KOPT-K1 (cell line): ENCODE measurements around the gene EEF1AKMT3.

Experiments used
- H3K27ac ChIP-seq: fragments of 200-600 bp; sonication (generic); 2 replicates; pipeline ENCODE4 v1.5.1; 2016; ENCODE audit warnings: antibody characterized with exemption, mild to moderate bottlenecking, low read depth, low read length; ENCODE audit not compliant: poor library complexity, severe bottlenecking
- H3K36me3 ChIP-seq: fragments of 200-600 bp; sonication (generic); 2 replicates; pipeline ENCODE4 v1.5.1; 2017; ENCODE audit warnings: antibody characterized with exemption, mild to moderate bottlenecking, low read length, moderate library complexity; ENCODE audit not compliant: insufficient read depth
- H3K9me3 ChIP-seq: fragments of 200-600 bp; sonication (generic); 2 replicates; pipeline ENCODE4 v1.5.1; 2017; ENCODE audit warnings: antibody characterized with exemption, low read length, mild to moderate bottlenecking; ENCODE audit not compliant: insufficient read depth, poor library complexity, severe bottlenecking

Gene EEF1AKMT3

DNA sequence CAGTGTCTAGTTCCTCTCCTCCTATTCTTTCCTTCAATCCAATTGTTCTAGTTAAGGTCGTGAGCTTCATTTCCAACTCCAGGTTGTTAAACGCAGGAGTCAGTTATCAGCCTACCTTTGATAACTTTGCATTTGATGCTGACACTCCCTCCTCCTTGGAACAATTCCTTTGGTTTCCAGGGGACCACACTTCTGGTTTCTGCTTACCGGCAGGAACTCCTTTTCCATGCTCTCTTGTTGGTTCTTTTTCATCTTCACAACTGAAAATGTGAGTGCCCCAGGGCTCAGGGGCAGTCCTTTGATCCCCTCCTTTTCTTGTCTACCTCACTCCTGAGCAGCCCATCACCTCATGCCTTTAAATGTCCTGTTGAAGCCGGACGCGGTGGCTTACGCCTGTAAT lies 5.0 kb downstream of the EEF1AKMT3 start:
- Histone ChIP-seq H3K36me3 (no peaks in the 10 kb centered on the region), H3K9me3 (no peaks in the 10 kb centered on the region), H3K27ac (no peak overlapping the region)

DNA sequence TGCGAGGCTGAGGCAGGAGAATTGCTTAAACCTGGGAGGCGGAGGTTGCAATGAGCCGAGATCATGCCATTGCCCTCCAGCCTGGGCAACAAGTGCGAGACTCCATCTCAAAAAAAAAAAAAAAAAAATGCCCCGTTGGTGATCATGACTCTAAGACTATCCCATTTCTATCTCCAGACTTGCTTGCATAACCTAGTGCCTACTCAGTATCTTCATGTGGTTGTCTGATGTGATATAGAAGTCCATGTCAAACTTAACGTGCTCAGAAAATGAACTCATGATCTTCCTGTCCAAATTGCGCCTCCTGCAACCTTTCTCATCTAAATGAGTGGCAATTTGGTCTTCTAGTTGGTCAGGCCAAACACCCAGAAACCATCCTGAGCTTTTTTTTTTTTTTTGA lies 5.5 kb downstream of the EEF1AKMT3 start:
- no peaks in the 10 kb centered on the region for H3K36me3 ChIP-seq
- no peaks in the 10 kb centered on the region for H3K9me3 ChIP-seq
- H3K27ac ChIP-seq, result no peak overlapping the region

DNA sequence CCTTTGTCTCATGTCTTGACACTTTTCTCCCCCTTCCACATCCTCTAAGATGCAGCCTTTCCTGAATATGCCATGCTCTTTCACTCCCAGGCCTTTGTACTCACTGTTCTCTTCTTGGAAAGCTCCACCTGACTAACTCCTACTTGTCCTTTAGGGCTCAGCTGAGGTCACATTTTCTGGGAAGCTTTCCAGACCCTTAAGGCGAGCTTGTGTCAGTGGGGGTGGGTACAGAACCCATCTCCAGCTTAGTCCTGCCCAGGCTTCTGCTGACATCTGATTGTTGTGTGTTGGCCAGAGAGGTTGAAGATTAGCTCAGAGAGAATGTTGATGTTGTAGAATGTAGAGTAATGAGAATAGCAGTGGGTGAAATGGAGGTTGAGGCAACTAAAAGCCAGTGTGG lies 7.3 kb downstream of the EEF1AKMT3 start:
- no peak overlapping the region for H3K27ac ChIP-seq
- peaks cover 9% of the 10 kb centered on the region for H3K36me3 ChIP-seq

DNA sequence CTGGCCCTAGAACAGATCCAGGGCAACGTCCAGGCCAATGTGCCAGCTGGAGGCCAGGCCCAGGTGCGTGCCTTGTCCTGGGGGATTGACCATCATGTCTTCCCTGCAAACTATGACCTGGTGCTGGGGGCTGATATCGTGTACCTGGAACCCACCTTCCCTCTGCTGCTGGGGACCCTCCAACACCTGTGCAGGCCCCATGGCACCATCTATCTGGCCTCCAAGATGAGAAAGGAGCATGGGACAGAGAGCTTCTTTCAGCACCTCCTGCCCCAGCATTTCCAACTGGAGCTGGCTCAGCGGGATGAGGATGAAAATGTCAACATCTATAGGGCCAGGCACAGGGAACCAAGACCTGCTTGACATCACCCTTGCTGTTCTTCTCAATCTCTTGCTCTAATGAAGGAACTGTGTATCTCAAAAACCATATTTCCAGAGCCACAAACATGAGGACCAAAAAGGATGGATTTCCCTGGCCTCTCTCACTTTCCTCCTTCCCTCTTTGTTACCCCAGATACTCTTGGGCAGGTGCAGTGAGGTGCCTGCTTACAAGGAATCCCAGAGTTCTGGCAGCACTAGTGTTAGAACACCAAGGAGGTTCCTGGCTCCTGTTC lies 8.0 kb downstream of the EEF1AKMT3 start:
- peak overlapping the region; percentile 72 for H3K27ac ChIP-seq
- no peaks in the 10 kb centered on the region for H3K9me3 ChIP-seq
- peaks cover 15% of the 10 kb centered on the region for H3K36me3 ChIP-seq

More for the DNA sequence above, 7.3 kb downstream of the EEF1AKMT3 start:
- no peaks in the 10 kb centered on the region for H3K9me3 ChIP-seq

DNA sequence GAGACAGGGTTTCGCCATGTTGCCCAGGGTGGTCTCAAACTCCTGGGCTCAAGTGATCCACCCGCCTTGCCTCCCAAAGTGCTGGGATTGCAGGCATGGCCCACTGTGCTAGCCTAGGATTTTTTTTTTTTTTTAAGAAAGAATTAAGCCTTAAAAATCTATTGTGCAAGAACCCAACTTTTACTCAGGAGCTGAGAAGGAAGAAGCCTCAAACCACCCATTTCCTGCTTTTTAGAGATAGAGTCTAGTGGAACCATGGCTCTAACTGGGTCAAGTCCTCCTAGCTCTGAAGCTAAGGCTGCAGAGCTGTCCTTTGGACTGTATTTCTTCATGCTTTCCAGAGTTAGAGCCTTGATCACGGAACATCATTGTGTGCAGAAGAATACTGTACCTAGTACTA lies 8.8 kb downstream of the EEF1AKMT3 start:
- peaks cover 23% of the 10 kb centered on the region for H3K36me3 ChIP-seq
- no peaks in the 10 kb centered on the region for H3K9me3 ChIP-seq
- H3K27ac ChIP-seq, result peak overlapping the region; percentile 72

DNA sequence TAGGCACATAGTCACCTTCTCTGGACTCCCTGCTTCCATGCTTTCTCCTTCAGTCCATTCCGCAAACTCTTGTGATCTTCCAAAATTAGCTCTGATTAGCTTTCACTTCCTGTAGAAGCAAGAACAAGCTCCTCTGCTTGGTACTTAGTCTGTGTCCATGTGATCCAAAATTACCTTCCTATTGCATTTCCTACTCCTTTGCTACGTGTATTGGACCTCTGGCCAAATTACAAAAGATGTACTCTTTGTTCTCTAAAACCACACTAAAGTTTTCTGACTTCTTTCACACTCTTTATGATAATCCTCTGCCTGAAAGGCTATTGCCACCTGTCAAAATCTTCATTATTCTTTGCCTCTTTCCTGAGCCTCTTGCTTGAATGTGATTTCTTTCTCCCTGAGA lies 9.4 kb downstream of the EEF1AKMT3 start:
- H3K9me3 ChIP-seq, result no peaks in the 10 kb centered on the region

DNA sequence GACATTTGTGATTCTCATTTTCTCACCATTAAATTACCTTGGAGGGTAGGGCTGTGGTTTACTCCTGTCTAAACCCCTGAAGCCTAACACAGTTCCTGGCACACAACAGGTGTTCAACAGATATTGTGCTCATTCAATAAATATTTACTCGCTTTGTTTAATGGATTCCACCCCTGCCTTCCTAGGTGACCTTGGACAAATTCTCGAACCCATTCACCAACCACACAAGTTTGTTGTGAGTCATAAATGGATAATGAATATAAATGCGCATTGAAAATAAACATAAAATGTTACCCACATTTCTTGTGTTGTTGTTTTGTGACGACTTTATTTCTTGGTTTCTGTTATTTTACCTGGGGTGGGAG lies 9.8 kb downstream of the EEF1AKMT3 start:
- Histone ChIP-seq H3K9me3 (no peaks in the 10 kb centered on the region), H3K36me3 (peaks cover 33% of the 10 kb centered on the region), H3K27ac (peak overlapping the region; percentile 72)

More for the DNA sequence above, 9.4 kb downstream of the EEF1AKMT3 start:
- H3K27ac ChIP-seq, result peak overlapping the region; percentile 72
- peaks cover 29% of the 10 kb centered on the region for H3K36me3 ChIP-seq

DNA sequence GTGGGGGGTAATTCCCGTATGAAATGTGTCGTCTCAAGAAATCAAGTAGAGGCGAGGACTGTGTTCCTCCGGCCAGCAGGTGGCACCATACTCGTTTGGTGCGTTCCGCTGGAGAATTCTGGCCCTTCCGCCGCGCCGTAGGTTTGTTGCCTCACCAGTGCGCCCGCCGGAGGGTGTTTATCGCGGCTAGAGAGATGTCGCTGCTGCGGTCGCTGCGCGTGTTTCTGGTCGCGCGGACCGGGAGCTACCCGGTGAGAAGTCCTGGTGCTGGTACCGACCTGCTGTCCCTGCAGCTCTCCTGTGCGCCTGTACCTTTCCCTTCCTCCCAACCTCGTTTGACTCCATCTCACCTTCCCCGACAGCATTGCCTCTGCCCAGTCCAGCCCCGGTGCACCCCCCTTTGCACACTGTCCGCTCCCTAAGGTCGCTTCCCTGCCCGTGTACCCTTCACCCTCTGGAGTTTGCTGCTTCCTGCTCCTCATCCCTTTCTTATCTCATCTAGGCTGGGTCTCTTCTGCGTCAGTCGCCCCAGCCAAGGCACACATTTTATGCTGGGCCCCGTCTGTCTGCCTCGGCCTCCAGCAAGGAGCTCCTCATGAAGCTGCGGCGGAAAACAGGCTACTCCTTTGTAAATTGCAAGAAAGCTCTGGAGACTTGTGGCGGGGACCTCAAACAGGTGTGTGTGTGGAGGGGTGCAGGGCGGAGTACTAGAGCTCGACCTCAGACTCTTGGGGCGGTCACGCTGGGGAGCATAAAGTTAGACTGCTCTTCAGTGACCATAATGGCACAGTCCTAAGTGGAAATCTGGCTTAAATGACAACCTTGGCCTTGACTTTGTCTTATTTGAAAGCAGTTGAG lies 10.4 kb downstream of the EEF1AKMT3 start, which contains the start of gene TSFM:
Gene TSFM (plus strand): TSS at position 180 of the 858 bp plus-strand sequence. CDS start 15 bp downstream, at position 195.
- H3K27ac ChIP-seq, result peak within 1 kb of the TSS; percentile 72
- peaks cover 39% of the 10 kb centered on the region for H3K36me3 ChIP-seq
- no peaks in the 10 kb centered on the region for H3K9me3 ChIP-seq

DNA sequence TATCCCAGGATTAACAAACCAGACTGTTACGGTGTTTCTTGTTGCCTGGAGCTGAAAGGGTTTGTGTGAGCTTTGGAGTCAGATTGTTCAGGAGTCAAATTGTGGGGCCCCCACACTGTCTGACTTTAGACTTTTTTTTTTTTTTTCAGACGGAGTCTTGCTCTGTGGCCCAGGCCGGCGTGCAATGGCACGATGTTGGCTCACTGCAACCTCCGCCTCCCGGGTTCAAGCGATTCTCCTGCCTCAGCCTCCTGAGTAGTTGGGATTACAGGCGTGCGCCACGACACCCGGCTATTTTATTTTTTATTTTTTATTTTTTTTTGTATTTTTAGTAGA lies 11.0 kb downstream of the EEF1AKMT3 start:
- no peaks in the 10 kb centered on the region for H3K9me3 ChIP-seq
- peaks cover 45% of the 10 kb centered on the region for H3K36me3 ChIP-seq
- H3K27ac ChIP-seq, result peak overlapping the region; percentile 72

DNA sequence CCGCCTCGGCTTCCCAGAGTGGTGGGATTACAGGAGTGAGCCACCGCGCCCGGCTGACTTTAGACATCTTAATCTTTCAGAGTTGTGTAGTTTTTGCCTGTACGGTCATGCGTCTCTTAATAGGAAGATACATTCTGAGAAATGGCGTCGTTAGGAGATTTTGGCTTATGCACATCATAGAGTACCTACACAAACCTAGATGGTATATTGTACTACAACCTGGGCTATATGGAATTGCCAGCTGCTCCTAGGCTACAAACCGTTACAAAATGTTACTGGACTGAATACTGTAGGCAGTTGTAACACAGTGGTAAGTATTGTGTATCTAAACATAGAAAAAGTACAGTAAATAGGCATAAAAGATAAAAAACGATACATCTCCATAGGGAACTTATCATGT lies 11.4 kb downstream of the EEF1AKMT3 start:
- Histone ChIP-seq H3K27ac (no peak overlapping the region), H3K9me3 (no peaks in the 10 kb centered on the region), H3K36me3 (peaks cover 49% of the 10 kb centered on the region)

DNA sequence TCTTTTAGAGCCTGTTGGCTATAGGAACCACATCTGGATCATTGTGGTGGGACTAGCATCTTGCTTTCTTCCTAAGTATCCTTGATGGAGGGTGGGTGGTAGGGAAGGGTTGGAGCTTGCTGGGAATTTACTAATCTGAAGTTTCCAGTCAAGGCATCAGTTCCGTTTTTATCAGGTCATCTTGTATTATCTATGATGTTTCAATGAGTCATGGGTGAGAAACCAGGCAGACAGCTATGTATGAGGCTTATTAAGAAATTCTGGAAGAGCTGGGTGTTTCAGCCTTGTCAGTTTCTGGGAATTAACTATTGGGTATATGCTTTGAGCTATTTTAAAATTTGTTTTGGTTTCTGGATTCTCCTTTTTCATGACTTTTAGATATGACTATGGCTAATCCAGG lies 21.5 kb downstream of the EEF1AKMT3 start:
- Histone ChIP-seq H3K9me3 (no peaks in the 10 kb centered on the region), H3K36me3 (peaks cover 95% of the 10 kb centered on the region), H3K27ac (no peak overlapping the region)

DNA sequence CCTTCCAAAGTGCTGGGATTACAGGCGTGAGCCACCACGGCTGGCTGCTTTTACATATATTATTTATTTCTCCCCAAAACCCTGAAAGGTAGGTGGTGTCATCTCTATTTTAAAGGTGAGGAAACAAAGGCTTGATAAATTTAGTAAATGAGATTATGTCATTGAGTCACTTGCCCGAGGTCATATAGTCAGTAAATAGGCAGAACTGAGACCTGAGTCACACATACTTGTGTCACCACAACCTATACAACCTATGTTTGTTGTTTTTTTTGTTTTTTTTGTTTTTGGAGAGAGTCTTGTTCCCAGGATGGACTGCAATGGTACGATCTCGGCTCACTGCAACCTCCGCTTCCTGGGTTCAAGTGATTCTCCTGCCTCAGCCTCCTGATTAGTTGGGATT lies 22.9 kb downstream of the EEF1AKMT3 start:
- no peak overlapping the region for H3K27ac ChIP-seq
- no peaks in the 10 kb centered on the region for H3K9me3 ChIP-seq
- H3K36me3 ChIP-seq, result peaks cover 95% of the 10 kb centered on the region

DNA sequence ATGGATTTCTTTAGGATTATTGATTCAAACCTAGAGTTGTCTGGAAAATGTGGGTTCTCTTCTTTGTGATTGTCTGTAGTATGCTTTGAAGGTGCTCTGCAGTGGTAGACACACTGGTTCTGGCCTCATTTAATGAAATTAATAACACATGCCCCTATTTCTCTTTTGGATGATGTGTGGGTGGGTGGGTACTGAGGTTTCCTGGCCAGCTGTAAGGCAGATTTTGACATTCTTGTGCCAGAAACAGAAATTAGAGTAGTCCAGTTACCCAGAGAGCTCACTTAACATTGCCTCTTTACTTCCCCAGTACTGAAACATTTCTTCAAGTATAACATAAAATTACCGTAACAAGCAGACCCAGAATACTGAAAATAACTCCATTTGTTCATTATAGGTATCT lies 24.6 kb downstream of the EEF1AKMT3 start:
- no peak overlapping the region for H3K27ac ChIP-seq
- H3K36me3 ChIP-seq, result peaks cover 94% of the 10 kb centered on the region
- no peaks in the 10 kb centered on the region for H3K9me3 ChIP-seq

DNA sequence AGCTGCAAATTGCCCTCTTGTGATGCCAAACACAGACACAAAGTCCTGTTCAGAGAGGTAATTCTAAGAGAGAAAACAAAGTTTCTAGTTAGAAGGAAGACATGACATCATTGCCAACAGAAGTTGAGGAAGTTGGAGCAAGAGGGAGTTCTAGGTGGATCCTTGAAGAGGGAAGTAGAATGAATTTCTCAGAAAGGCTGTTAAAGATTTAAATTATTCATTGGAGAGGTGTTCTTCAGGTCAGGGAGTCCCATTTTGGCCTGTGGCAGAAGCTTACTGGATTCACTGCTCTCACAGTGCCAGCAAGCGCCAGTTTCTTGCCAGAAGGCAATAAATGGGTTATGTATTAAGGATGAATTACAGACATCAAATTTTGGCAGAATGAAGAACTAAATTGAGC lies 25.5 kb downstream of the EEF1AKMT3 start:
- peaks cover 94% of the 10 kb centered on the region for H3K36me3 ChIP-seq
- no peaks in the 10 kb centered on the region for H3K9me3 ChIP-seq
- H3K27ac ChIP-seq, result no peak overlapping the region

DNA sequence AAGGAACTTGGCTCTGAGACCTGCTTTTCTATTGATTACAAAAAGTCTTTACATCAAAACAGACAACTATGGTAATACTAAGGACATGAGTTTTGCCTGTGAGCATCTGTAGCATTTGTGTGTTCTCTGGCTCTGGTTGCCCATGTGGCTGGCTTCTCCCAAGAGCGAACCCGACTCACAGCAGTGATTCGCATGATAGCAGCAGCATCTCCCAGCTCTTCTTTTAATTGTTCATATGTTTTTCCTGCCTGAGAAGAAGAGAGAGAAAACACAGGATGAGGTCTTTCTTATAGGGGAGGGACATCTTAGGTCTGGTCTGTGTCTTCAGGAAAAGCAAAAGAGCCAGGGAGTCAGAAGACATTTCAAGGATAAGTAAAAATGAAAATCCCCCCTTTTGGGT lies 28.6 kb downstream of the EEF1AKMT3 start:
- H3K9me3 ChIP-seq, result no peaks in the 10 kb centered on the region
- H3K27ac ChIP-seq, result no peak overlapping the region
- H3K36me3 ChIP-seq, result peaks cover 81% of the 10 kb centered on the region

DNA sequence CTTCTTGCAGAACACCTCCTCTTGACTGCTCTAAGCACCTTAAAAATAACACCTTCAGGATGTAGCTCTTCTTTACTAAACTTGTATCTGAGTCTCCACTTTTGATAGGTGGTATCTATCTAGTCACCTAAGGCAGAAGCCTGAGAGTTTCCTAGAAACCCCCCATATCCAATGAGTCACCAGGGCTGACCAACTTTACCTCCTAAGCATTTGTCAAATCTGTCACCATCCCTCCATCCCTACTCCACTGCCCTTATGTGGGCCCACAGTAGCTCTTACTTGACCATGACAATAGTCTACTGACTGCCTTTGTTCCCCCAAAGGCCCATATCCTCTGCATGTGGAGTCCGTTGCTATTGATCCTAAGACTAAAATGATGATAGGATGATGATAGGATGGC lies 30.2 kb downstream of the EEF1AKMT3 start:
- Histone ChIP-seq H3K36me3 (peaks cover 79% of the 10 kb centered on the region), H3K9me3 (no peaks in the 10 kb centered on the region), H3K27ac (no peak overlapping the region)
